Pancreas (tissue), 10 donors: ENCODE measurements around the gene CDC73. TPM values are rescaled to one million over a fixed set of nuclear protein-coding genes. Genes with fewer than 3 reads are reported as not detected.

ENCODE experiments used
- ATAC-seq, 4 donors: fragments of 200-7000 bp; cut with Tn5 transposase; one replicate each; pipeline versions ENCODE4 v1.8.0 to v1.9.1; 2020; ENCODE audit warnings: mild to moderate bottlenecking in 4 of 4, moderate library complexity in 4 of 4
- DNase-seq, 6 donors: peaks; one replicate each; pipeline ENCODE4 v3.0.0-alpha.2; 2020
- FAIRE-seq: peaks from 2 replicates; lab custom pipeline; 2012; peaks lifted over from hg19 to GRCh38; lab: Jason Lieb, UNC
- H3K27ac ChIP-seq, 4 donors: fragments of 200-600 bp; sonication (generic); 1 replicate in 3 of 4; 2 replicates in 1 of 4; pipeline versions ENCODE4 v1.5.0 to v1.8.0; 2020
- H3K27me3 ChIP-seq, 4 donors: fragments of 200-600 bp; one replicate each; pipeline ENCODE4 v1.8.0; 2021
- H3K36me3 ChIP-seq, 3 donors: fragments of 200-600 bp; sonication (generic) in 1 of 3; one replicate each; pipeline versions ENCODE4 v1.5.0 to v1.8.0; 2020 to 2021
- H3K4me1 ChIP-seq, 3 donors: fragments of 200-600 bp; one replicate each; pipeline ENCODE4 v1.8.0; 2021
- H3K4me3 ChIP-seq, 4 donors: fragments of 200-600 bp; sonication (generic) in 2 of 4; one replicate each; pipeline versions ENCODE4 v1.5.0 to v1.8.0; 2020 to 2021
- H3K9me3 ChIP-seq, 4 donors: fragments of 200-600 bp; one replicate each; pipeline ENCODE4 v1.8.0; 2021
- CTCF ChIP-seq, 4 donors: fragments of 200-600 bp; sonication (generic) in 3 of 4; IDR thresholded peaks; one replicate each; pipeline versions ENCODE4 v1.5.0 to v1.8.0; 2021; ENCODE audit warnings: antibody characterized with exemption in 4 of 4
- WGBS, 2 donors: extraction: QIAGEN DNeasy Blood & Tissue Kit; methylation state at CpG; one replicate each; pipeline ENCODE4 v1.1.7; 2013; 5-methylcytosine and 5-hydroxymethylcytosine counted together
- intact Hi-C, 3 donors: fragments of 100-400 bp; cut with DNase I; formaldehyde crosslinking; loops; one replicate each; pipeline versions ENCODE4 v1.11.1 to v1.14.2; 2022
- polyA plus RNA-seq, 2 donors: library from polyadenylated mRNA; stranded (reverse); fragments of 200-250 nt; gene quantifications; one replicate each; pipeline ENCODE4 v1.2.3, GENCODE V29; 2013
- total RNA-seq, 6 donors: library from RNA; stranded (reverse); fragmentation: NEBNext Ultra II Directional in 4 of 6; extraction: Animal tissue kit (Norgen Biotek cat#: 25700) in 4 of 6; gene quantifications; one replicate each; pipeline versions ENCODE4 v1.2.1 to v1.2.4, GENCODE V29; 2021 to 2023
- donor health status: healthy with polysubstance abuse.
- donor health status: DM: no; HTN: no; CAD: no; lungs with moderate emphysema.
- donor health status: DM: no; HTN: no; CAD: no.
- donor health status: control.
- donor health status: control.
- donor health status: Bipolar disorder and iron deficiency.
- donor health status: DM: yes; HTN: yes; CAD: no.
- donor health status: DM: no; HTN: no; CAD: no.
- donor health status: DM: no; HTN: no; CAD: no.
- donor health status: DM: yes; HTN: yes; CAD: no.

CDC73 gene
- total and polyA plus RNA-seq, 8 donors, result 3.4 to 33.7 (median 21.7) TPM

- Histone ChIP-seq H3K27me3 (no peaks in the 10 kb centered on the region), H3K4me1 (no peaks in the 10 kb centered on the region), H3K4me3 (no peak overlapping the region), H3K9me3 (no peaks in the 10 kb centered on the region), H3K27ac (no peak overlapping the region), H3K36me3 (no peaks in the 10 kb centered on the region)
- FAIRE-seq, result no peak
- peak in 1 of 6 donors; percentile 32 for DNase-seq
- ATAC-seq, result no peak
- 86 to 92% methylated on average over 5 of the region's 5 CpGs for WGBS, 2 donors
- TF ChIP-seq CTCF (IDR thresholded peaks at IDR 0.05), result no peak
- intact Hi-C loops, result no loop called here
These were observed 153.9 kb downstream of the CDC73 start for GRCh38 chr1:193275773-193276172.

- no peaks in the 10 kb centered on the region for H3K36me3 ChIP-seq
- DNase-seq (no peak), FAIRE-seq (no peak), ATAC-seq (no peak)
- H3K27me3 ChIP-seq, result no peaks in the 10 kb centered on the region
- no peak for TF ChIP-seq CTCF (IDR thresholded peaks at IDR 0.05)
- intact Hi-C loops, result no loop called here
- H3K27ac ChIP-seq, result no peak overlapping the region
- no peaks in the 10 kb centered on the region for H3K9me3 ChIP-seq
- no peak overlapping the region for H3K4me3 ChIP-seq
- WGBS, 2 donors, result 96 to 98% methylated on average over 2 of the region's 2 CpGs
- H3K4me1 ChIP-seq, result no peaks in the 10 kb centered on the region
These were observed 157.1 kb downstream of the CDC73 start for GRCh38 chr1:193278968-193279367.

- H3K9me3 ChIP-seq, result no peaks in the 10 kb centered on the region
- no peak overlapping the region for H3K27ac ChIP-seq
- no peak for DNase-seq
- WGBS, 2 donors, result 83 to 90% methylated on average over 1 of the region's 1 CpG
- intact Hi-C loops, result no loop called here
- H3K27me3 ChIP-seq, result no peaks in the 10 kb centered on the region
- FAIRE-seq, result no peak
- TF ChIP-seq CTCF (IDR thresholded peaks at IDR 0.05), result no peak
- H3K4me3 ChIP-seq, result no peak overlapping the region
- no peaks in the 10 kb centered on the region for H3K4me1 ChIP-seq
- no peak for ATAC-seq
- no peaks in the 10 kb centered on the region for H3K36me3 ChIP-seq
These were observed 160.1 kb downstream of the CDC73 start for GRCh38 chr1:193281894-193282293.

GRCh38 chr1:193283016-193283415 lies 161.2 kb downstream of the CDC73 start:
- no peak for TF ChIP-seq CTCF (IDR thresholded peaks at IDR 0.05)
- Histone ChIP-seq H3K9me3 (no peaks in the 10 kb centered on the region), H3K36me3 (no peaks in the 10 kb centered on the region), H3K4me3 (no peak overlapping the region), H3K27ac (no peak overlapping the region), H3K27me3 (no peaks in the 10 kb centered on the region), H3K4me1 (no peaks in the 10 kb centered on the region)
- no peak for ATAC-seq
- 81 to 94% methylated on average over 1 of the region's 1 CpG for WGBS, 2 donors
- DNase-seq, result no peak
- intact Hi-C loops, result no loop called here
- FAIRE-seq, result no peak

GRCh38 chr1:193284219-193284618 lies 162.4 kb downstream of the CDC73 start:
- FAIRE-seq (no peak), ATAC-seq (no peak), DNase-seq (no peak)
- H3K27me3 ChIP-seq, result no peaks in the 10 kb centered on the region
- no peak overlapping the region for H3K4me3 ChIP-seq
- no peaks in the 10 kb centered on the region for H3K36me3 ChIP-seq
- intact Hi-C loops, result no loop called here
- H3K9me3 ChIP-seq, result no peaks in the 10 kb centered on the region
- no peaks in the 10 kb centered on the region for H3K4me1 ChIP-seq
- no peak for TF ChIP-seq CTCF (IDR thresholded peaks at IDR 0.05)
- H3K27ac ChIP-seq, result no peak overlapping the region
